HG02678 (cell line): ENCODE results near the gene PCDHGB5.
A peak's percentile ranks its signal among the peaks of the same experiment; 100 is the strongest.

ENCODE experiments used
- ATAC-seq: cut with Tn5 transposase; IDR thresholded peaks from one replicate; pipeline ENCODE4 v1.9.1; 2021; ENCODE audit warnings: mild to moderate bottlenecking, moderate library complexity; ENCODE audit not compliant: unreplicated experiment

Gene PCDHGB5

GRCh38 chr5:141397756-141398551, at the start of gene PCDHGB5:
Gene PCDHGB5, plus strand, starts transcription at chr5:141397947. Its CDS starts 181 bp downstream, at chr5:141398128.
- ATAC-seq, result peak; percentile 97

DNA sequence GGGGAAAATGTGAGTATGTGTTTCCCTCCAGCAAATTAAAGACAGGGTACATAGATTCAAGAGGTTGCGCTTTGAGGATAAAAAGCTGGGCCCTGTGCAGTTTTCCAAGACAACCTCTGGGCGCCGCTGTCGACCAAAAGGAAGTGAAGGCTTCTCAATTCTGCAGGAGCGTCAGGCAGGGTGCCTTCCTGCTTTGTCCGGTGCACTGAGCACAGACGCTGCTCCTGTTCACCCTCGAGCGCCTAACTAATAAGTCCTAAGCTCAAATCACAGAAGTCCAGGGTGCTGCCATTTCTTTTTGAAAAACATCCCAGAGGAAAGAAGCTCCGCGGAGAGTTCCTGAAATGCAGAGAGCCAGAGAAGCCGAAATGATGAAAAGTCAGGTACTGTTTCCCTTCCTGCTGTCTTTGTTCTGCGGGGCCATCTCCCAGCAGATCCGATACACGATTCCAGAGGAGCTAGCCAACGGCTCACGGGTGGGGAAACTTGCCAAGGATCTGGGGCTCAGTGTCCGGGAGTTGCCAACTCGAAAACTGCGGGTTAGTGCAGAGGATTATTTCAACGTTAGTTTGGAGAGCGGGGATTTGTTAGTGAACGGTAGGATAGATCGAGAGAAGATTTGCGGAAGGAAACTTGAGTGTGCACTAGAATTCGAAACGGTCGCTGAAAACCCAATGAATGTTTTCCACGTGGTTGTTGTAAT, 47.7 kb upstream of the PCDHGB5 start, which contains the start of gene PCDHGB1:
TSS of gene PCDHGB1 (plus strand) at position 183 of the 703 bp plus-strand sequence. CDS start at position 345, 162 bp downstream.
- ATAC-seq, result no peak

- ATAC-seq, result no peak
These were observed 46.2 kb upstream of the PCDHGB5 start for GRCh38 chr5:141351591-141351990.

- no peak for ATAC-seq
These were observed 42.8 kb upstream of the PCDHGB5 start, which contains the start of gene PCDHGA4 for GRCh38 chr5:141354900-141355469. Gene PCDHGA4, plus strand, starts transcription at chr5:141355021. Its CDS starts 87 bp downstream, at chr5:141355108.

DNA sequence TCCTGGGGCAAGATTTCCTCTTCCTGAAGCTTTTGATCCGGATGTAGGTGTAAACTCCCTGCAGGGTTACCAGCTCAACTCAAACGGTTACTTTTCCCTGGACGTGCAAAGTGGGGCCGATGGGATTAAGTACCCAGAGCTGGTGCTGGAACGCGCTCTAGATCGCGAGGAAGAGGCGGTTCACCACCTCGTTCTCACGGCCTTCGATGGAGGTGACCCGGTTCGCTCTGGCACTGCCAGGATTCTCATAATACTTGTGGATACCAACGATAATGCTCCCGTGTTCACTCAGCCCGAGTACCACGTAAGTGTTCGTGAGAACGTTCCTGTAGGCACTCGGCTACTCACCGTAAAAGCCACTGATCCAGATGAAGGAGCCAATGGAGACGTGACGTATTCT, 42.1 kb upstream of the PCDHGB5 start:
- no peak for ATAC-seq

GRCh38 chr5:141356133-141356532, 41.6 kb upstream of the PCDHGB5 start:
- ATAC-seq, result no peak

DNA sequence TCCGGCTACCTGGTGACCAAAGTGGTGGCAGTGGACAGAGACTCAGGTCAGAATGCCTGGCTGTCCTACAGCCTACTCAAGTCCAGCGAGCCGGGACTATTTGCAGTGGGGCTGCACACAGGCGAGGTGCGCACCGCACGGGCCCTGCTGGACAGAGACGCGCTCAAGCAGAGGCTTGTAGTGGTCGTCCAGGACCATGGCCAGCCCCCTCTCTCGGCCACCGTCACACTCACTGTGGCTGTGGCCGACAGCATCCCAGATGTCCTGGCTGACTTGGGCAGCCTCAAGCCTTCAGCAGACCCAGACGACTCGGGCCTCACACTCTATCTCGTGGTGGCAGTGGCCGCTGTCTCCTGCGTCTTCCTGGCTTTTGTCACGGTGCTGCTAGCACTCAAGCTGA, 40.8 kb upstream of the PCDHGB5 start:
- ATAC-seq, result no peak

GRCh38 chr5:141359790-141360426, 37.8 kb upstream of the PCDHGB5 start, which contains the start of gene PCDHGB2:
Gene PCDHGB2, plus strand, starts transcription at chr5:141359994. Its CDS starts 142 bp downstream, at chr5:141360136.
- peak; percentile 73 for ATAC-seq

GRCh38 chr5:141360685-141361084, 37.1 kb upstream of the PCDHGB5 start:
- ATAC-seq, result no peak

DNA sequence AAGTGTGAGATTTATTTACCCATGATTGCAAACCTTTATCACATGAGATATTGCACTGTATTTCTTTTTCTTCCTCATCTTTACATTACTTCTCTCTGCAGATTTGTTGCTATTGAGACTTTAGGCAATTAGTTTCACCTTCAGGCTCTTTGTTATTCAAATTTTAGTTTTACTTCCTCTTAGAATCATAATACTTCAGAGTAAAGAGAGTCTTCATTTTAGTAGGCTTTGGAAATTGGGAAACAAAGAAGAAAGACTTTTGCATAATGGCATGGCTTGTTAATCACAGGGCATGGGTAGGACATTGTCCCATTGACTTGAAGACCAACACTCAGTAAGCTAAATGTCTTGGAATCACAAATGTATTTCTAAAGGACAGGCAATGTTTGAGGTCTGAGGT, 35.0 kb upstream of the PCDHGB5 start:
- no peak for ATAC-seq

DNA sequence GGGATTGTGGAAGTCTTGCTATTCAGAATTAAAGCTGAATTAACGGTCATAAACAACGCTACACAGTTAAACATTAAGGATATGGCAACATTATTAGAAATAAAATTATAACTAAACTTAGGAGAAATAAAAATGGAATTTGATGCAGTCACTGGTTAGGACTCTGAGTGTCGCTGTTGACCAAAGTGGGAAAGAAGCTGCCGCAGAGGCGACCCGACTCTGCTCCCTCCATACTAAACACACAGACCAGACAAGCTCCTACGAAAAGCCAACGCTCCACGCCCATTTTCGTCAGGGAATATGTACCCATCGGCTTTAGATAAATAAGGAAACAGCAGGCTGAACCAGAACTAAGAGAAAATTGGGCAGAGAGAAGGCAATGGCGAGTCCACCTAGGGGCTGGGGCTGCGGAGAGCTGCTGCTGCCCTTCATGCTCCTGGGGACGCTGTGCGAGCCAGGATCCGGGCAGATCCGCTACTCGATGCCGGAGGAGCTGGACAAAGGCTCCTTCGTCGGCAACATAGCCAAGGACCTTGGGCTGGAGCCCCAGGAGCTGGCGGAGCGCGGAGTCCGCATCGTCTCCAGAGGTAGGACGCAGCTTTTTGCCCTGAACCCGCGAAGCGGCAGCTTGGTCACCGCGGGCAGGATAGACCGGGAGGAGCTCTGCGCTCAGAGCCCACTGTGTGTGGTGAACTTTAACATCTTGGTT, 33.6 kb upstream of the PCDHGB5 start, which contains the start of gene PCDHGA5:
TSS of gene PCDHGA5 (plus strand) at position 211 of the 709 bp plus-strand sequence. CDS start at position 380, 169 bp downstream.
- no peak for ATAC-seq

GRCh38 chr5:141366016-141366896, 31.5 kb upstream of the PCDHGB5 start:
- no peak for ATAC-seq

- ATAC-seq, result peak; percentile 90
These were observed 27.5 kb upstream of the PCDHGB5 start, which contains the start of gene PCDHGB3 for GRCh38 chr5:141369994-141370848. Gene PCDHGB3, plus strand, starts transcription at chr5:141370242. Its CDS starts 153 bp downstream, at chr5:141370395.

DNA sequence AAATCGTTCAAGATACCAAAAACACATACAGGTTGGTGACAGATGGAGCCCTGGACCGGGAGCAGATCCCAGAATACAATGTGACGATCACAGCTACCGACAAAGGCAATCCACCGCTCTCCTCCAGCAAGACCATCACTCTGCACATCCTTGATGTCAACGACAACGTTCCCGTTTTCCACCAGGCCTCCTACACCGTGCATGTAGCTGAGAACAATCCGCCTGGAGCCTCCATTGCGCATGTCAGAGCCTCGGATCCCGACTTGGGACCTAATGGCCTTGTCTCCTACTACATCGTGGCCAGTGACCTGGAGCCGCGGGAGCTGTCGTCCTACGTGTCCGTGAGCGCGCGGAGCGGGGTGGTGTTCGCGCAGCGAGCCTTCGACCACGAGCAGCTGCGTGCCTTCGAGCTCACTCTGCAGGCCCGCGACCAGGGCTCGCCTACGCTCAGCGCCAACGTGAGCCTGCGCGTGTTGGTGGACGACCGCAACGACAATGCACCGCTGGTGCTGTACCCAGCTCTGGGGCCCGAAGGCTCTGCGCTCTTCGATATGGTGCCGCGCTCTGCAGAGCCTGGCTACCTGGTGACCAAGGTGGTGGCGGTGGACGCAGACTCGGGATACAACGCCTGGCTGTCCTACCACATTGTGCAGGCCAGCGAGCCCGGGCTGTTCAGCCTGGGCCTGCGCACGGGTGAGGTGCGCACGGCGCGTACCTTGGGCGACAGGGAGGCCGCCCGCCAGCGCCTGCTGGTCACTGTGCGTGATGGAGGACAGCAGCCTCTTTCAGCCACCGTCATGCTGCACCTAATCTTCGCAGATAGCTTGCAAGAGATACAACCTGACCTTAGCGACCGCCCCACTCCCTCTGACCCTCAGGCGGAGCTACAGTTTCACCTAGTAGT, 25.9 kb upstream of the PCDHGB5 start:
- ATAC-seq, result no peak

DNA sequence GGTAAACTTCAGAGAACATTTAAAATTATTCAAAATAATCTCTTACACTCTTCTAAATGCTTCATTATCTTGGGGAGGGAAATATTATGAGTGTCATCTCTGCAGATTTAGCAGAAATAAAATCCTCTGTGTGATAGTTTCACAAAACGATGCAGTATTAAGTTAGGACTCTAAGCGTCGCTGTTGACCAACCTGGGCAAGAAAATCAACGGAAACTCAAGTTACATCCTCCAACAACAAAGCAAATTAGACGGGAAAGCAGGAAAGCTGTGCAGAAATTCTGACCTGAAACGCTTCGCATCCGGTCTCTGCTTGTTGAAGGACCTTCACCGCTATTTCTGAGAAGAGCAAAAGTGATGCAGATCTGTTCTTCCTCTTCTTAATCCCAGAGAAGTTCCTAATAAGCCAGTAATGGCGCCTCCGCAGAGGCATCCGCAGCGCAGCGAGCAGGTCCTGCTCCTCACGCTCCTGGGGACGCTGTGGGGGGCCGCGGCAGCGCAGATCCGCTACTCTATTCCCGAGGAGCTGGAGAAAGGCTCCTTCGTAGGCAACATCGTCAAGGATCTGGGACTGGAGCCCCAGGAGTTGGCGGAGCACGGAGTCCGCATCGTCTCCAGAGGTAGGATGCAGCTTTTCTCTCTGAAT, 24.0 kb upstream of the PCDHGB5 start, which contains the start of gene PCDHGA6:
TSS of gene PCDHGA6 (plus strand) at position 219 of the 645 bp plus-strand sequence. CDS start at position 412, 193 bp downstream.
- no peak for ATAC-seq

DNA sequence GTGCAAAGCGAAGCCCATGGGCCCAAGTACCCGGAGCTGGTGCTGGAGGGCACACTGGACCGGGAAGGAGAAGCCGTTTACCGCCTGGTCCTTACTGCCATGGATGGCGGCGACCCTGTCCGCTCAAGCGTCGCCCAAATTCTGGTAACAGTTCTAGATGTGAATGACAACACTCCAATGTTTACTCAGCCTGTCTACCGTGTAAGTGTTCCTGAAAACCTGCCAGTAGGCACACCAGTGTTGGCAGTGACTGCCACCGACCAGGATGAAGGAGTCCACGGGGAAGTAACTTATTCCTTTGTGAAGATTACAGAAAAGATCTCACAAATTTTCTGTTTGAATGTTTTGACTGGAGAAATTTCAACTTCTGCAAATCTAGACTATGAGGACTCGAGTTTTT, 23.1 kb upstream of the PCDHGB5 start:
- ATAC-seq, result no peak
